COLO668 (cell line): ENCODE data around the gene BMS1.
"Not testable (repeated sequence)": the region's sequence is repeated elsewhere in the genome, so short reads cannot be mapped to it uniquely, and the experiment has no call there.

ENCODE experiments used
- DNase-seq: peaks from one replicate; lab custom pipeline; 2025; ENCODE audit not compliant: unreplicated experiment; lab: John Stamatoyannopoulos, UW

BMS1 gene

GRCh38 chr10:42790835-42791234, 8.2 kb downstream of the BMS1 start:
- no peak for DNase-seq

GRCh38 chr10:42795701-42796100, 13.1 kb downstream of the BMS1 start:
- DNase-seq, result no peak

GRCh38 chr10:42801135-42801534, 18.5 kb downstream of the BMS1 start:
- DNase-seq, result no peak

- DNase-seq, result no peak
Measured at GRCh38 chr10:42802876-42803275, 20.3 kb downstream of the BMS1 start.

GRCh38 chr10:42809676-42810075, 27.1 kb downstream of the BMS1 start:
- DNase-seq, result no peak

GRCh38 chr10:42812028-42812427, 29.4 kb downstream of the BMS1 start:
- DNase-seq, result no peak

GRCh38 chr10:42813989-42814687, 31.5 kb downstream of the BMS1 start:
- DNase-seq, result not testable (repeated sequence)

GRCh38 chr10:42816334-42816733, 33.7 kb downstream of the BMS1 start:
- DNase-seq, result not testable (repeated sequence)

GRCh38 chr10:42816912-42817311, 34.3 kb downstream of the BMS1 start:
- no peak for DNase-seq

GRCh38 chr10:42817417-42817816, 34.8 kb downstream of the BMS1 start:
- DNase-seq, result not testable (repeated sequence)

- DNase-seq, result not testable (repeated sequence)
Measured at GRCh38 chr10:42826759-42827158, 44.2 kb downstream of the BMS1 start.

- DNase-seq, result no peak
Measured at GRCh38 chr10:42827201-42827600, 44.6 kb downstream of the BMS1 start.

- DNase-seq, result not testable (repeated sequence)
Measured at GRCh38 chr10:42828391-42828790, 45.8 kb downstream of the BMS1 start.

GRCh38 chr10:42830237-42830636, 47.6 kb downstream of the BMS1 start:
- no peak for DNase-seq

GRCh38 chr10:42836096-42836495, 53.5 kb downstream of the BMS1 start:
- DNase-seq, result no peak

- no peak for DNase-seq
Measured at GRCh38 chr10:42836771-42837468, 54.3 kb downstream of the BMS1 start.

- DNase-seq, result not testable (repeated sequence)
Measured at GRCh38 chr10:42844810-42845209, 62.2 kb downstream of the BMS1 start.

- DNase-seq, result not testable (repeated sequence)
Measured at GRCh38 chr10:42847261-42847660, 64.7 kb downstream of the BMS1 start.

GRCh38 chr10:42850931-42851330, 68.3 kb downstream of the BMS1 start:
- no peak for DNase-seq

GRCh38 chr10:42859256-42859655, 76.7 kb downstream of the BMS1 start:
- no peak for DNase-seq

- not testable (repeated sequence) for DNase-seq
Measured at GRCh38 chr10:42860016-42860415, 77.4 kb downstream of the BMS1 start.

GRCh38 chr10:42862801-42863200, 80.2 kb downstream of the BMS1 start:
- DNase-seq, result not testable (repeated sequence)
